ENCODE data around the gene CARM1.
A peak's percentile ranks its signal among the peaks of the same experiment; 100 is the strongest.

GRCh38 chr19:10835754-10836478 lies 35.4 kb upstream of the CARM1 start, which contains the start of gene TMED1:
- TF ChIP-seq MXI1 (conservative IDR thresholded peaks at IDR 0.05; ENCODE audit: poor library complexity, severe bottlenecking) (no peak), CTCF (IDR thresholded peaks at IDR 0.05; ENCODE audit: poor library complexity, severe bottlenecking) (peak; percentile 59), POLR2AphosphoS5 (IDR thresholded peaks at IDR 0.05) (peak; percentile 72), RAD21 (conservative IDR thresholded peaks at IDR 0.05) (peak; percentile 47), EZH2 (IDR thresholded peaks at IDR 0.05; ENCODE audit: borderline replicate concordance, insufficient read depth, low read length, poor library complexity, severe bottlenecking) (no peak), TAF1 (IDR thresholded peaks at IDR 0.05; ENCODE audit: low read depth) (peak; percentile 84), EP300 (conservative IDR thresholded peaks at IDR 0.05; ENCODE audit: poor library complexity, severe bottlenecking) (peak; percentile 50), SMC3 (conservative IDR thresholded peaks at IDR 0.05; ENCODE audit: poor library complexity) (peak; percentile 54), REST (IDR thresholded peaks at IDR 0.05; ENCODE audit: borderline replicate concordance) (peak; percentile 83)

Data from neural cell (in vitro differentiated cells).